Neural cell (in vitro differentiated cells): Measurements from ENCODE around the gene PHACTR1.

ENCODE experiments used
- EP300 ChIP-seq: fragments of 450-650 bp; conservative IDR thresholded peaks from 2 replicates; pipeline ENCODE4 v1.6.1; 2014; ENCODE audit warnings: antibody characterized with exemption, mild to moderate bottlenecking, moderate library complexity; ENCODE audit not compliant: poor library complexity, severe bottlenecking
- TAF1 ChIP-seq: IDR thresholded peaks from 2 replicates; pipeline ENCODE4 v1.6.1; 2012; ENCODE audit warnings: low read depth
- TF ChIP-seq, protein P1 (sequence below): fragments of 450-650 bp; IDR thresholded peaks from 2 replicates; pipeline ENCODE4 v1.5.1; 2014; ENCODE audit warnings: antibody characterized with exemption, mild to moderate bottlenecking, moderate library complexity; ENCODE audit not compliant: poor library complexity, severe bottlenecking

DNA sequence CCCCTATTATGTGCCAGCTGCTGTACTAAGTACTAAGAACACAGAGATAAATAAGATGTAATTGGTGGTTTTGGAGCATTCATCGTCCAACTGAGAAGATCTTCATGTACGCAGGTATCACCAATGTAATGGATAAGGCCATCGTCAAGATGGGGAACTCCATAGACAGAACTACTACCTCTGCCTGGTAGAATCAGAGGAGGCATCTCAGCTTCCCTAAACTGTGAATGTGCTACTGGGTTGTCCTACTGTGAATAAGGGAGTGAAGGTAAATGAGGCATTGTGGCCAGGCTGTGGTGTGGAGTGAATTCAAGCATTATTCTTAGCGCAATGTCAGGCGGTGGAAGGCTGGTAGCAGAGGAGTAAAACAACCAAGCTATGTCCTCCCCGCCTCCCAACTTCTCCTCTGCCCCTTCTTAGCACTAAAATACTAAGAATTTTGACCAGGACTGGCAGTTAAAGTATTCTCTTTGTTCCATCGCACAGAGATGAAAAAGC is 543.6 kb downstream of the PHACTR1 start:
- TF ChIP-seq EP300 (no peak), TAF1 (no peak)
- TF ChIP-seq, protein P1, sequence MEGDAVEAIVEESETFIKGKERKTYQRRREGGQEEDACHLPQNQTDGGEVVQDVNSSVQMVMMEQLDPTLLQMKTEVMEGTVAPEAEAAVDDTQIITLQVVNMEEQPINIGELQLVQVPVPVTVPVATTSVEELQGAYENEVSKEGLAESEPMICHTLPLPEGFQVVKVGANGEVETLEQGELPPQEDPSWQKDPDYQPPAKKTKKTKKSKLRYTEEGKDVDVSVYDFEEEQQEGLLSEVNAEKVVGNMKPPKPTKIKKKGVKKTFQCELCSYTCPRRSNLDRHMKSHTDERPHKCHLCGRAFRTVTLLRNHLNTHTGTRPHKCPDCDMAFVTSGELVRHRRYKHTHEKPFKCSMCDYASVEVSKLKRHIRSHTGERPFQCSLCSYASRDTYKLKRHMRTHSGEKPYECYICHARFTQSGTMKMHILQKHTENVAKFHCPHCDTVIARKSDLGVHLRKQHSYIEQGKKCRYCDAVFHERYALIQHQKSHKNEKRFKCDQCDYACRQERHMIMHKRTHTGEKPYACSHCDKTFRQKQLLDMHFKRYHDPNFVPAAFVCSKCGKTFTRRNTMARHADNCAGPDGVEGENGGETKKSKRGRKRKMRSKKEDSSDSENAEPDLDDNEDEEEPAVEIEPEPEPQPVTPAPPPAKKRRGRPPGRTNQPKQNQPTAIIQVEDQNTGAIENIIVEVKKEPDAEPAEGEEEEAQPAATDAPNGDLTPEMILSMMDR, result no peak
